B cell (primary cell): ENCODE measurements around the gene PSMG1. TPM values are rescaled to one million over a fixed set of nuclear protein-coding genes. Genes with fewer than 3 reads are reported as not detected.

Source experiments
- ATAC-seq: fragments of 200-7000 bp; cut with Tn5 transposase; one replicate; pipeline ENCODE4 v1.10.0; 2021; ENCODE audit warnings: low read depth, mild to moderate bottlenecking, moderate number of reproducible peaks, moderate library complexity
- CTCF ChIA-PET: fragments of 350-600 bp; sonication (Branson Sonifier 250); formaldehyde crosslinking; loops from one replicate; lab custom pipeline; 2021; ENCODE audit warnings: antibody characterized with exemption, inconsistent platforms; lab: Charles Lee
- POLR2A ChIA-PET: fragments of 350-600 bp; sonication (Branson Sonifier 250); formaldehyde crosslinking; loops from one replicate; lab custom pipeline; 2021; ENCODE audit warnings: antibody characterized with exemption; lab: Charles Lee
- DNase-seq: peaks from one replicate; pipeline ENCODE4 v3.0.0; 2013
- H2AFZ ChIP-seq: 2 replicates; pipeline ENCODE4 v1.6.1; 2012; ENCODE audit warnings: mild to moderate bottlenecking, low read depth, low read length; ENCODE audit not compliant: insufficient read depth, poor library complexity, severe bottlenecking
- H3K27ac ChIP-seq, 2 donors: 1 replicate in 1 of 2; 2 replicates in 1 of 2; pipeline ENCODE4 v1.5.1; 2012 to 2013; ENCODE audit warnings: low read length in 2 of 2, mild to moderate bottlenecking in 2 of 2, moderate library complexity in 1 of 2
- H3K27me3 ChIP-seq, 4 experiments: fragments of 200-600 bp in 1 of 4; sonication (generic) in 1 of 4; replicated peaks in 1 of 4; 1 replicate in 2 of 4; 2 replicates in 2 of 4; pipeline versions ENCODE4 v1.6.1 to v1.7.0; 2013 to 2016; ENCODE audit warnings: low read length in 3 of 4, mild to moderate bottlenecking in 2 of 4, mixed read lengths in 1 of 4, moderate library complexity in 1 of 4; ENCODE audit not compliant: insufficient read depth in 4 of 4, control insufficient read depth in 3 of 4; ENCODE audit errors: control extremely low read depth in 1 of 4
- H3K36me3 ChIP-seq, 2 experiments: replicated peaks in 1 of 2; 1 replicate in 1 of 2; 2 replicates in 1 of 2; pipeline versions ENCODE4 v1.6.1 to v1.7.1; 2013; ENCODE audit warnings: low read length in 1 of 2; ENCODE audit not compliant: insufficient read depth in 2 of 2, control insufficient read depth in 1 of 2; ENCODE audit errors: control extremely low read depth in 1 of 2, extremely low read depth in 1 of 2
- H3K4me1 ChIP-seq, 2 donors: fragments of 200-600 bp in 1 of 2; sonication (generic) in 1 of 2; 1 replicate in 1 of 2; 2 replicates in 1 of 2; pipeline versions ENCODE4 v1.5.1 to v1.6.1; 2013 to 2017; ENCODE audit warnings: low read length in 2 of 2; ENCODE audit not compliant: control insufficient read depth in 2 of 2, insufficient read depth in 2 of 2
- H3K4me2 ChIP-seq: replicated peaks from 2 replicates; pipeline ENCODE3; 2012; ENCODE audit warnings: mild to moderate bottlenecking, low read depth, low read length; ENCODE audit not compliant: poor library complexity, severe bottlenecking
- H3K4me3 ChIP-seq, 5 experiments: fragments of 200-600 bp in 1 of 5; sonication (generic) in 1 of 5; 1 replicate in 3 of 5; 2 replicates in 2 of 5; pipeline versions ENCODE4 v1.5.1 to v1.7.0; 2011 to 2016; ENCODE audit warnings: low read length in 4 of 5, mild to moderate bottlenecking in 4 of 5, low read depth in 2 of 5, control low read depth in 1 of 5, moderate library complexity in 1 of 5; ENCODE audit not compliant: insufficient read depth in 1 of 5; ENCODE audit errors: control extremely low read depth in 1 of 5, extremely low read depth in 1 of 5
- H3K79me2 ChIP-seq: fragments of 200-600 bp; sonication (generic); one replicate; pipeline ENCODE4 v1.6.0; 2016; ENCODE audit warnings: low read length; ENCODE audit not compliant: control insufficient read depth, insufficient read depth
- H3K9ac ChIP-seq: fragments of 200-600 bp; sonication (generic); 2 replicates; pipeline ENCODE4 v1.6.1; 2017; ENCODE audit warnings: mild to moderate bottlenecking, low read length, moderate library complexity
- H3K9me3 ChIP-seq, 3 donors: one replicate each; pipeline versions ENCODE4 v1.6.1 to v1.7.1; 2013; ENCODE audit warnings: low read length in 2 of 3; ENCODE audit not compliant: control insufficient read depth in 2 of 3, insufficient read depth in 1 of 3; ENCODE audit errors: control extremely low read depth in 1 of 3
- H4K20me1 ChIP-seq: 2 replicates; pipeline ENCODE4 v1.6.0; 2012; ENCODE audit warnings: mild to moderate bottlenecking, low read length; ENCODE audit not compliant: insufficient read depth, control insufficient read depth, poor library complexity, severe bottlenecking
- H3K27ac Mint-ChIP-seq: one replicate; pipeline ENCODE4 v1.8.0; 2021; ENCODE audit warnings: mixed read lengths
- H3K27me3 Mint-ChIP-seq: one replicate; pipeline ENCODE4 v1.8.0; 2021; ENCODE audit warnings: mixed read lengths
- H3K4me1 Mint-ChIP-seq: one replicate; pipeline ENCODE4 v1.8.0; 2021; ENCODE audit warnings: mixed read lengths
- H3K4me3 Mint-ChIP-seq: one replicate; pipeline ENCODE4 v1.8.0; 2021; ENCODE audit warnings: mixed read lengths
- H3K9me3 Mint-ChIP-seq: one replicate; pipeline ENCODE4 v1.8.0; 2022; ENCODE audit warnings: mixed read lengths; ENCODE audit not compliant: insufficient read depth
- EZH2 ChIP-seq: IDR thresholded peaks from 2 replicates; pipeline ENCODE4 v1.6.1; 2012; ENCODE audit warnings: borderline replicate concordance, low read depth, mild to moderate bottlenecking, moderate library complexity, low read length; ENCODE audit not compliant: insufficient read depth, poor library complexity, severe bottlenecking
- WGBS: methylation state at CpG from one replicate; pipeline ENCODE4 v1.1.5; 2013; ENCODE audit warnings: missing lambda C conversion rate; ENCODE audit not compliant: insufficient coverage; 5-methylcytosine and 5-hydroxymethylcytosine counted together
- intact Hi-C: fragments of 100-400 bp; cut with micrococcal nuclease; formaldehyde crosslinking; loops from one replicate; pipeline ENCODE4 v1.10.0; 2022
- polyA plus RNA-seq: library from polyadenylated mRNA; depleted of rRNA; stranded (reverse); fragments of >200 nt; gene quantifications from 2 replicates; pipeline ENCODE4 v1.2.3, GENCODE V29; 2012
- total RNA-seq, 2 donors: library from RNA; stranded (reverse); fragments of 120-200 nt in 1 of 2; gene quantifications; 1 replicate in 1 of 2; 2 replicates in 1 of 2; pipeline versions ENCODE4 v1.2.3 to v1.2.4, GENCODE V29; 2013 to 2022
- TF ChIP-seq, protein P1 (sequence below): fragments of 200-600 bp; IDR thresholded peaks from one replicate; pipeline ENCODE4 v1.8.0; 2022; ENCODE audit warnings: antibody characterized with exemption, mild to moderate bottlenecking

PSMG1 gene
- total and polyA plus RNA-seq, 2 donors (not counting 1 experiment from before 2014, with no cell fraction given): 8.6 to 10.4 TPM

DNA sequence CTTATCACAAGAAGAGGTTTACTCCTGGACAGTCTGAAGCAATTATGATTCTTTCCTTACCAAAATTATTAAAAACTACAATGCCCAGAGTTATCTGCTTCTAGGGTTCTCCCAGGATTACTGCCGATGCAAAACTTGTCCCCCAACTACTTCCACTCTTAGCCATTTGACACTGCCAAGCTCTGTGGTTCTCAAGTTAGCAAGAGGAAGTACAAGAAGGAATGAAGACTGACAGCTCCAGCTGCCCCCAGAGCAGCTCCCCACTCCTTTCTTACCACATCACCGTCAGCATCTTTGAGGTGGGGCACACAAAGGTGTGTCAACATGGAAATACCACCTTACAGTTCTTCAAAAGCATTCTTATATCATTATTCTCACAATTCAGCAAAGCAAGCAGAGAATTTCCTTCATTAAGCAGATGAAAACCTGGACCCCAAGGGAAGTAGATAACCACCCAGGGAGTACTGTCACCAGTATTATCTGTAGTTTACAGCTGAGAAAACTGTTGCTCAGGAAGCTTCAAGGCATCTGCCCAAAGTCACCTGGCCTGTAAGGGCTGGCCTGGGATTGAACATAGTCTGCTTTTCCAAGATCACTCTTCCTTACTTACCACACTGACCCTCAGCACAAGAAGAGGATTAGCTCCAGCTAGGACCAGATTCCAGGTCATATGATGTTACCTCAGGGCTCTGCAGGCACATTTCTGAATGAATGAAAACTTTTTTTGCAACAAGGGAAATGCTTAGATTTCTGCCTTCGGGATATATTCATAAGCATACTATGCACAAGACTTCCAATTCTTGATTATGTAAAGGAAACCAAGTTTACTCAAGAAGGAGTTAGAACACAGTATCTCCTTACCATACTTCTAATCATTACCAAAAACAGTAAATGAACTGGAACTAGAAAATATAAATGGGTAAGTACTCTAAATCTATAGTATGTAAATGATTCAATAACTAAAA is 9.3 kb downstream of the PSMG1 start:
- Mint-ChIP-seq H3K4me1 (no peaks in the 10 kb centered on the region), H3K27ac (no peak overlapping the region), H3K27me3 (no peaks in the 10 kb centered on the region), H3K9me3 (no peaks in the 10 kb centered on the region), H3K4me3 (no peak overlapping the region)
- H2AFZ ChIP-seq: no peak overlapping the region
- peaks cover 9 to 15% of the 10 kb centered on the region in 2 experiments for H3K36me3 ChIP-seq
- H3K9ac ChIP-seq: no peak overlapping the region
- no peak for DNase-seq
- TF ChIP-seq, protein P1, sequence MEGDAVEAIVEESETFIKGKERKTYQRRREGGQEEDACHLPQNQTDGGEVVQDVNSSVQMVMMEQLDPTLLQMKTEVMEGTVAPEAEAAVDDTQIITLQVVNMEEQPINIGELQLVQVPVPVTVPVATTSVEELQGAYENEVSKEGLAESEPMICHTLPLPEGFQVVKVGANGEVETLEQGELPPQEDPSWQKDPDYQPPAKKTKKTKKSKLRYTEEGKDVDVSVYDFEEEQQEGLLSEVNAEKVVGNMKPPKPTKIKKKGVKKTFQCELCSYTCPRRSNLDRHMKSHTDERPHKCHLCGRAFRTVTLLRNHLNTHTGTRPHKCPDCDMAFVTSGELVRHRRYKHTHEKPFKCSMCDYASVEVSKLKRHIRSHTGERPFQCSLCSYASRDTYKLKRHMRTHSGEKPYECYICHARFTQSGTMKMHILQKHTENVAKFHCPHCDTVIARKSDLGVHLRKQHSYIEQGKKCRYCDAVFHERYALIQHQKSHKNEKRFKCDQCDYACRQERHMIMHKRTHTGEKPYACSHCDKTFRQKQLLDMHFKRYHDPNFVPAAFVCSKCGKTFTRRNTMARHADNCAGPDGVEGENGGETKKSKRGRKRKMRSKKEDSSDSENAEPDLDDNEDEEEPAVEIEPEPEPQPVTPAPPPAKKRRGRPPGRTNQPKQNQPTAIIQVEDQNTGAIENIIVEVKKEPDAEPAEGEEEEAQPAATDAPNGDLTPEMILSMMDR: no peak
- no peak for TF ChIP-seq EZH2
- H3K4me2 ChIP-seq: no peak overlapping the region
- no peak overlapping the region for H3K27ac ChIP-seq
- H3K79me2 ChIP-seq: no peaks in the 10 kb centered on the region
- H4K20me1 ChIP-seq: no peaks in the 10 kb centered on the region
- H3K4me3 ChIP-seq: no peak overlapping the region
- POLR2A ChIA-PET: no interaction called here
- H3K4me1 ChIP-seq: no peaks in the 10 kb centered on the region
- no peak for ATAC-seq
- H3K9me3 ChIP-seq: no peaks in the 10 kb centered on the region
- WGBS: 20% methylated on average over 1 of the region's 3 CpGs
- intact Hi-C loops: no loop called here
- CTCF ChIA-PET: interaction anchor here (0.9 to 1.5 kb wide), 5 partner anchors 9 to 442 kb away, joined by 3 to 5 read pairs (median 4); partner anchors contain the start of gene PSMG1
- H3K27me3 ChIP-seq: no peaks in the 10 kb centered on the region

DNA sequence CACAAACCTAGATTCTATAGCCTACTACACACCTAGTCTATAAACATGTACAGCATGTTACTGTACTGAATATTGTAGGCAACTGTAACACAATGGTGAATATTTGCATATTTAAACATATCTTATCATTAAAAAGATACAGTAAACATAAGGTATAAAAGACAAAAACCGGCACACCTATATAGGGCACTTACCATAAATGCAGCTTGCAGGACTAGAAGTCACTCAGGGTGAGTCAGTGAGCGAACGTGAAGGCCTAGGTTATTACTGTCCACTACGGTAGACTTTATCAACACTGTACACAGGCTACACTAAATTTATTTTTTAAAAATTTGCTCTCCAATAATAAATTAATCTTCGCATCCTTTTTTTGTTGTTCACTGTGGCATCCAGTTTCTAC is 13.3 kb downstream of the PSMG1 start:
- Mint-ChIP-seq H3K27me3 (peaks cover 7% of the 10 kb centered on the region), H3K27ac (no peak overlapping the region), H3K9me3 (no peaks in the 10 kb centered on the region), H3K4me3 (no peak overlapping the region), H3K4me1 (no peaks in the 10 kb centered on the region)
- H3K4me1 ChIP-seq: no peaks in the 10 kb centered on the region
- H3K27me3 ChIP-seq: no peaks in the 10 kb centered on the region
- peaks cover 4 to 11% of the 10 kb centered on the region in 2 experiments for H3K36me3 ChIP-seq
- no peak overlapping the region for H3K27ac ChIP-seq
- H3K9ac ChIP-seq: no peak overlapping the region
- H2AFZ ChIP-seq: no peak overlapping the region
- ChIA-PET POLR2A (no interaction called here), CTCF (no interaction called here)
- no peak for DNase-seq
- WGBS: 100% methylated on average over 5 of the region's 5 CpGs
- H4K20me1 ChIP-seq: no peaks in the 10 kb centered on the region
- TF ChIP-seq EZH2: no peak
- TF ChIP-seq, protein P1: no peak
- peaks cover 0 to 3% (median 0%) of the 10 kb centered on the region in 3 donors for H3K9me3 ChIP-seq
- intact Hi-C loops: no loop called here
- H3K4me3 ChIP-seq: no peak overlapping the region
- no peaks in the 10 kb centered on the region for H3K79me2 ChIP-seq
- ATAC-seq: no peak
- no peak overlapping the region for H3K4me2 ChIP-seq
